Retina (tissue), 1 donor: ENCODE data around the gene PTGES2.
"Not testable (repeated sequence)": the region's sequence is repeated elsewhere in the genome, so short reads cannot be mapped to it uniquely, and the experiment has no call there.

Experiments used
- DNase-seq: peaks from one replicate; pipeline ENCODE4 v3.0.0-alpha.2; 2016

PTGES2 gene

DNA sequence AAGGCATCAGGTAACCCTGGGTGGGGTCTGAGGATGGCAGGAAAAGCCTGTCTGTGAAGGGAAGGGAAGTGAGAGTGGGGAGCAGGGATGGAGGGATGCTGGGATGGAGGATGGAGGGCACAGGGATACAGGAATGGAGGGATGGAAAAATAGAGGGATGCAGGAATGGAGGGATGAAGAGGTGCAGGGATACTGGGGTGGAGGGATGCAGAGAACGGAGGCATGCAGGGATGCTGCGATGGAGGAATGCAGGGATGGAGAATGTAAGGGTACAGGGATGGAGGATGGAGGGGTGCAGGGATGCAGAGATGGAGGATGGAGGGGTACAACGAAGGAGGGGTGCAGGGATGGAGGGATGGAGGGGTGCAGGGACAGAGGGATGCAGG is 9.1 kb downstream of the PTGES2 start:
- no peak for DNase-seq

DNA sequence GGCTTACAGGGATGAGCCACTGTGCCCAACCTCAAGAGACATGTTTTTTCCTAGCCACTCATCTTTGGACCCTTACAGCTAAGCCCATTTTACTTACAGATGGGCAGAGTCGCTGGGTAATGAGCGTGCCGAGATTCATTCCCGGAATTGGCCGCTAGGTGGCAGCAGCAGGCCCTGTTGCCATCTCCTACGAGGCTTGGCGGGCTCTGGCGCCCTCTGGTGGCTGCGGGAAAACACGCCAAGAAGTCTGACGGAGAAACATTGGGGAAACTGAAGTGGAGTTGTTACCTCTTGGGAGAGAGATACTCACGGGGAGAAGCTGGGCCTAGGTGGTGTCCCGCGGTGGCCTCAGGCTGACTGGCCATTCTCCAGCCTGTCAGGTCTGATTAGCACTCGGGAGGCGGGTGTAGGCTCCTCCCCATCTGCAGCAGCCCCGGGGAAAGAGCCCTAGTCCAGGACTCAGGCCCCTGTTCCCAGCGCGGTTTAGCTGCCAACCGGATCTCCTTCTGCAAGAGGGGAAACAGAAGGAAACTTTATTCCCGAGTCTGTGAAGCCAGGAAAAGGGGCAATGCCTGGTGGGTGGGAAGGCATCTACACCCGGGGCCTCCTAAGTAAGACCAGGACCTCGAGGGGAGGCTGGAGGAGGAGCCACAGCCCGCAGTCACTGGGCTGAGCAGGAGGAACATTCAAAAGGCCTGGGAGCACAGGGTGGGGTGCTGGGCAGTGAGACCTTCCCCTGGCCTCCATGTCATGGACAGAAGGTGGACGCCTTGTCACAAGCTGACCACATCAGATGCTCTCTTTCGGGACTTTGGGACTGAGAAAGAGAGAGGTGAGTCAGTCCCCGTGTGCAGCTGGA is 9.7 kb downstream of the PTGES2 start:
- peak; percentile 94 for DNase-seq

DNA sequence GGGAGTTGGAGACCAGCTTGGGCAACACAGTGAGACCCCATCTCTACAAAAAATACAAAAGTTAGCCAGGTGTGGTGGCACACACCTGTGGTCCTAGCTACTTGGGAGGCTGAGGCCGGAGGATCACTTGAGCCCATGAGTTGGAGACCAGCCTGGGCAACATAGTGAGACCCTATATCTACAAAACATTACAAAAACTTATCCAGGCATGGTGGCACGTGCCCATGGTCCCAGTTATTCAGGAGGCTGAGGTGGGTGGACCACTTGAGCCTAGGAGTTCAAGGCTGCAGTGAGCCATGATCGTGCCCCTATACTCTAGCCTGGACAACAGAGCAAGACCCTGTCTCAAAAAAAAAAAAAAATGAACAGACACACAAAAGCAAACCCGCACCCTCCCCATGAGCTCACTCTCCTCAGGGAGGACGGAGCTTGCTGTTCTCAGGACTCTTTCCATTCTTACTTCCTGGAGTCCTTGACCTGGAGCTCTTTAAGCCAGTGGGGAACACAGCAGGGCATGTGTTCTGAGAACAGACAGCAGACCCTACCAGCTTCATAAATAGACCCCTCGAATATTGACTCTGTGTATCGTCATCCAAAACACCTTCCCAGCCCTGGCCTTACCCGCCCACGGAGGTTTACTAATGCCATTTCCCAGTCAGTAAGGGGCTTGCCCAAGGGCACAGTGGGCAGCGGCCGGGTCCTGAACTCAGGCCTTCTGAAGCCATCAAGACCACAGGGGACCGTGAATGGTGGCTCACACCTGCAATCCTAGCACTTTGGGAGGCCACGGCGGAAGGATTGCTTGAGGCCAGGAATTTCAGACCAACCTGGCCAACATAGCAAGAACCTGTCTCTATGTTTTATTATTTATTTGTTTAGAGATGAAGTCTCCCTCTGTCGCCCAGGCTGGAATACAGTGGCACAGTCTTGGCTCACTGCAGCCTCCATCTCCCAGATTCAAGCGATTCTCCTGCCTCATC is 11.1 kb downstream of the PTGES2 start:
- DNase-seq, result no peak

DNA sequence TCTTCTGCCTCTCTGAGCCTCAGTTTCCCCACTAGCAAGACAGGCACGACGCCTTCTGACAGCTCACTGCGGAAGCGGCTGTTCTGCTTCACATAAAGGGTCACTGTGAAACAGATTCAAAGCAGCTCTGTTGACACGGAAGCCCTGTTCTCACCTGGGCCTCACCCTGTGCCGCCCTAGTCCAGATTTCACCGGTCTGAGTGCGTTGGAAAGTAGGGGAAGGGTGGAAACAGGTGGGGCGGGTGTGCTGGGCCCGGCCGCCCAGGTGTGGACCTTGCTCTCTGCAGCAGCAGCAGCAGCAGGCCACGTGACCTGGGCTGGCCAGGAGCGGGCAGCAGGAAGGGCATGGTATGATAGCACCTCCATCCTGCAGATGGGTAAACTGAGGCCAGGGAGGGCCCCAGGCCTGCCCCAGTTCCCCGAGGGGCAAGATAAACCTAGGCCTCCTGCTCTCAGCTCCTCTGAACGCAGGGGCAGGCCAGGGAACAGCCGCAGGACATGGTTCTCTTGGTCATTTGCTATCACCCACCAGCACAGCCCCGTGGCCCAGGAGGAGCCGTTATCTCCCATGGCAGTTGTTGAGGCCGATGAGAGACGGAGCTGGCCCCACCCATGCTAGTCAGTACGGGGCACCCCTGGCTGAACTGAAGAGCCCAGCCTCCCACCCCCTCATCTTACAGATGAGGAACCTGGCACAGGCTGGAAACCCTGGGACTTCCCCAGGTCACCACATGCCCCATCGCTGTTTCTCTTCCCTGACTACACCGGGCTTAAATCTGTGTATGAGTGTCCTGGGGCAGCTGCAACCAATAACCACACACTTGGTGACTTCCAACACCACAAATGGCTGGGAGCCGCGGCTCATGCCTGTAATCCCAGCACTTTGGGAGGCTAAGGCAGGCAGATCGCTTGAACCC is 12.1 kb downstream of the PTGES2 start:
- no peak for DNase-seq

DNA sequence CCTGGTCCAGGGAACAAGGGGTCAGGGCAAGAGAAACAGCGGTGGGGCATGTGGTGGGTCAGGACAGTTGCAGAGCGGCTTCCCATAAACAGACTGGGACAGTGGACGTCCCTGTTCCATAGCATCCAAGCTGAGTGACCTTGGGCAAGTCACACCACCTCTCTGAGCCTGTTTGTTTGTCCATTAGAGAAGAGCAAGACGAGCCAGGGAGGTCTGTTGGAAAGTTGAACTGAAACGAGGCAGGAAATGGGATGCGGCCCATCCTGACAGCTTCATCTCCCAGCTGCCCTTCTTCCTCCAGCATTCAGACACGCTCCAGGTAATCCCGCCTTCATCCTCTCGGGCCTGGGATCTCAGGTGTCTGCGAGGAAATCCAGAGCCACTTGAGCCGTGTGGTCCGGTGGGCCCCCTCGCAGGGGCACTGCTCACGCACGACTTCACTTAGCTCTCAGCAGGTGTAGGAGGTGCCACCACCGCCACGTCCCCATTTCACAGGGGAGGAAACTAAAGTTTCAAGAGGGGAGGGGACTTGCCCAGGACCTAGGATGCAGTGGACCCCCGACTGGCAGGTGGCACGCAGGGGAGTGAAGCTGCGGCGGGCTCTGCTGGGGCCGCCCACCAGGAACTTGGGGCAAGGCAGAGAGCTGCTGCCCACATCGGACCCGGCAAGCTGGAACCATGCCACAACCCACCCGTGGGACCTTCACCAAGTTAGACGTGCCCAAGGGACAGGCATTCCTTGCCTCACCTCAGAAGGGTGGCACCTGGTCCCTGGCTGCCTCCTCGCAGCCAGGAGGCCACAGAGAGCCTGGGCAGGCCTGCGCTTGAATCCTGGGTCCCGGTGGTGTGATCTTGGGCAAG is 13.0 kb downstream of the PTGES2 start:
- no peak for DNase-seq

DNA sequence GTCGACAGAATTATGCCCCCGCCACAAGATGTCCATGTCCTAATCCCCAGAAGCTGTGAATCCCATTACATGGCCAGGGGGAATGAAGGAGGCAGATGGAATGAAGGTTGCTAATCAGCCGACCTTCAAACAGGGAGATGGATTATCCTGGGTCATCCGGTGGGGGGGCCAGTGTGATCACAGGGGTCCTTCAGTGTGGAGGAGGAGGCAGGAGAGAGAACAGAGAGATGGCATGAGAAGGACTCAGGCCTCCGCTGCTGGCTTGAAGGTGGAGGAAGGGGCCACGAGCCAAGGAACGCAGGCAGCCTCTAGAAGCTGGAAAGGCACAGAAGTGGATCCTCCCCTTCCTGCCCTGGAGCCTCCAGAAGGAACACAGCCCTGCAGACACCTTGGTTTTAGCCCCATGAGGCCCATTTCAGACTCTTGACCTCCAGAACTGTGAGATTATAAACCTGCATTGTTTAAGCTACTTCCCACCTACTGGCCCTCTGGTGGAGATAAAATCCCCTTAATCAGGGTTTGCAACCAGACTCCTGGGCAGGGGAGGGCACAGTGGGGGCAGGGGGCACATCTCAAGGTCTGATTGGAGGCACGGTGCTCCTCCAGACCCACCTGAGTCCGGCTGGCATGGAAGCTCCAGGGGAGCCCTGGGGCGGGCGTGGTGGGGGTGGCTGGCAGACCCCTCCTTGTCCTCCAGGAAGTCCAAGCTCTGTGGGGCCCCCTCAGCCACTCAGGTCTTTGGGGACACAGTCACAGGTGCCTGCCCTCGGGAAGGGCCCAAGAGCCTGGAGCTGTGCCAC is 13.8 kb downstream of the PTGES2 start:
- no peak for DNase-seq

DNA sequence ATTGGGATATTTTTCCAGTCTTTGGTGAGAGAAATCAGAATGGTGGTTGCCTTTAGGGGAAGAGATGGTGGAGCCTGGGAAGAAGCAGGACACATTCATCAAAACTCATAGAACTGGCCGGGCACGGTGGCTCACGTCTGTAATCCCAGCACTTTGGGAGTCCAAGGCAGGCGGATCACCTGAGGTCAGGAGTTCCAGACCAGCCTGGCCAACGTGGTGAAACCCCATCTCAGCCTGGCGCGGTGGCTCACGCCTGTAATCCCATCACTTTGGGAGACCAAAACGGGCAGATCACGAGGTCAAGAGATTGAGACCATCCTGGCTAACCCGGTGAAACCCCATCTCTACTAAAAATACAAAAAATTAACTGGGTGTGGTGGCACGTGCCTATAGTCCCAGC is 15.8 kb downstream of the PTGES2 start:
- not testable (repeated sequence) for DNase-seq

DNA sequence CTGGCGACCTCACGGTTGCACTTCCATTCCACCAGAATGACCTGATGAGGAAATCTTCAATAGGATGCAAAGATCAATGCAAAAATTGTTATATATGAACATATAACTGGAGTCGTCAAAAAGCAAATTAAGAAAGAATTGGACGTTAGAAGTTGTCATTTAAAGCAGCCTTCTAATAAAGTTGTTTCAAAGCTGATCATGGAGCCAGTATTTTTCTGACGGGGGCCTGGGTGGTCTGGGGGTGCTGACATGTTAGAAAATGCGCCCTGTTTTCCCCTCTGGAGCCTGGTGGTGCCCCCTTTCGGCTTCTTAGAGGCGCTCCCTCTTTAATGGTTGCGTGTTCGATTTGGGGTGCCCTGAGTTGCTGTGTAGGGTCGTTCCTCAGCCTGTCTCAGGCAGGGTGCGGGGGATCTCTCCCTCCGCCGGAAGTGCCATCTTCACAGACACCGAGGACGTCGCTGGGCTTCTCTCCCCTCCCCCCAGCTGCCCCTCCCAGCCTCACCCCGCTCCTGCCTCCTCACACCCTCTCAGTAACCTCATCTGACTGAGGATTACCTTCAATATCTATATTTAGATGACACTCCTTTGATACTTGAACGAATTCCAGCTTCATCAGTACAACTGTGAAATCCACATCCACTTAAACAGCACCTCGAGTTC is 18.3 kb downstream of the PTGES2 start:
- no peak for DNase-seq

DNA sequence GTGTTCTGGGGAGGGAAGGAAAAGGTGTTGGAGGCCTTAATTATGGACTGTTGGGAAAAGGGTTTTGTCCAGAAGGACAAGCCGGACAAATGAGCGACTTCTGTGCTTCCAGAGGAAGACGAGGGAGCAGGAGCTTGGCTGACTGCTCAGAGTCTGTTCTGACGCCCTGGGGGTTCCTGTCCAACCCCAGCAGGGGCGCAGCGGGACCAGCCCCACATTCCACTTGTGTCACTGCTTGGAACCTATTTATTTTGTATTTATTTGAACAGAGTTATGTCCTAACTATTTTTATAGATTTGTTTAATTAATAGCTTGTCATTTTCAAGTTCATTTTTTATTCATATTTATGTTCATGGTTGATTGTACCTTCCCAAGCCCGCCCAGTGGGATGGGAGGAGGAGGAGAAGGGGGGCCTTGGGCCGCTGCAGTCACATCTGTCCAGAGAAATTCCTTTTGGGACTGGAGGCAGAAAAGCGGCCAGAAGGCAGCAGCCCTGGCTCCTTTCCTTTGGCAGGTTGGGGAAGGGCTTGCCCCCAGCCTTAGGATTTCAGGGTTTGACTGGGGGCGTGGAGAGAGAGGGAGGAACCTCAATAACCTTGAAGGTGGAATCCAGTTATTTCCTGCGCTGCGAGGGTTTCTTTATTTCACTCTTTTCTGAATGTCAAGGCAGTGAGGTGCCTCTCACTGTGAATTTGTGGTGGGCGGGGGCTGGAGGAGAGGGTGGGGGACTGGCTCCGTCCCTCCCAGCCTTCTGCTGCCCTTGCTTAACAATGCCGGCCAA is 19.1 kb downstream of the PTGES2 start:
- DNase-seq, result no peak

DNA sequence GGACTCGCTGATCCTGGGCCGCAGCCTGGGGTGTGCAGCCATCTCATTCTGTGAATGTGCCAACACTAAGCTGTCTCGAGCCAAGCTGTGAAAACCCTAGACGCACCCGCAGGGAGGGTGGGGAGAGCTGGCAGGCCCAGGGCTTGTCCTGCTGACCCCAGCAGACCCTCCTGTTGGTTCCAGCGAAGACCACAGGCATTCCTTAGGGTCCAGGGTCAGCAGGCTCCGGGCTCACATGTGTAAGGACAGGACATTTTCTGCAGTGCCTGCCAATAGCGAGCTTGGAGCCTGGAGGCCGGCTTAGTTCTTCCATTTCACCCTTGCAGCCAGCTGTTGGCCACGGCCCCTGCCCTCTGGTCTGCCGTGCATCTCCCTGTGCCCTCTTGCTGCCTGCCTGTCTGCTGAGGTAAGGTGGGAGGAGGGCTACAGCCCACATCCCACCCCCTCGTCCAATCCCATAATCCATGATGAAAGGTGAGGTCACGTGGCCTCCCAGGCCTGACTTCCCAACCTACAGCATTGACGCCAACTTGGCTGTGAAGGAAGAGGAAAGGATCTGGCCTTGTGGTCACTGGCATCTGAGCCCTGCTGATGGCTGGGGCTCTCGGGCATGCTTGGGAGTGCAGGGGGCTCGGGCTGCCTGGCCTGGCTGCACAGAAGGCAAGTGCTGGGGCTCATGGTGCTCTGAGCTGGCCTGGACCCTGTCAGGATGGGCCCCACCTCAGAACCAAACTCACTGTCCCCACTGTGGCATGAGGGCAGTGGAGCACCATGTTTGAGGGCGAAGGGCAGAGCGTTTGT is 19.9 kb downstream of the PTGES2 start:
- no peak for DNase-seq

DNA sequence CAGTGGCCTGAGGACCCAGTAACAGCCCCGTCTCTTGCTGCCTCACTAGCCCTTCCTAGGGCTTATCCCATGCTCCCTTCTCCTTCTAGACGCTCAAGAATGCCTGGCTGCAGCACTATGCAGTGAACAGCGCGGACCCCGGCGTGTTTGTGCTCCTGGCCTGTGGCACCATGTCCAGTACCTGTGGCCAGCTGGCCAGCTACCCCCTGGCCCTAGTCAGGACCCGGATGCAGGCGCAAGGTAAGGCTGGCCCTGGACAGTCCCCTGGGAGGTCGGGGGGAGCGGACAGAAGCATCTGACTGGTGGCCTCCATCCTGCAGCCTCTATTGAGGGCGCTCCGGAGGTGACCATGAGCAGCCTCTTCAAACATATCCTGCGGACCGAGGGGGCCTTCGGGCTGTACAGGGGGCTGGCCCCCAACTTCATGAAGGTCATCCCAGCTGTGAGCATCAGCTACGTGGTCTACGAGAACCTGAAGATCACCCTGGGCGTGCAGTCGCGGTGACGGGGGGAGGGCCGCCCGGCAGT is 20.5 kb downstream of the PTGES2 start:
- no peak for DNase-seq

DNA sequence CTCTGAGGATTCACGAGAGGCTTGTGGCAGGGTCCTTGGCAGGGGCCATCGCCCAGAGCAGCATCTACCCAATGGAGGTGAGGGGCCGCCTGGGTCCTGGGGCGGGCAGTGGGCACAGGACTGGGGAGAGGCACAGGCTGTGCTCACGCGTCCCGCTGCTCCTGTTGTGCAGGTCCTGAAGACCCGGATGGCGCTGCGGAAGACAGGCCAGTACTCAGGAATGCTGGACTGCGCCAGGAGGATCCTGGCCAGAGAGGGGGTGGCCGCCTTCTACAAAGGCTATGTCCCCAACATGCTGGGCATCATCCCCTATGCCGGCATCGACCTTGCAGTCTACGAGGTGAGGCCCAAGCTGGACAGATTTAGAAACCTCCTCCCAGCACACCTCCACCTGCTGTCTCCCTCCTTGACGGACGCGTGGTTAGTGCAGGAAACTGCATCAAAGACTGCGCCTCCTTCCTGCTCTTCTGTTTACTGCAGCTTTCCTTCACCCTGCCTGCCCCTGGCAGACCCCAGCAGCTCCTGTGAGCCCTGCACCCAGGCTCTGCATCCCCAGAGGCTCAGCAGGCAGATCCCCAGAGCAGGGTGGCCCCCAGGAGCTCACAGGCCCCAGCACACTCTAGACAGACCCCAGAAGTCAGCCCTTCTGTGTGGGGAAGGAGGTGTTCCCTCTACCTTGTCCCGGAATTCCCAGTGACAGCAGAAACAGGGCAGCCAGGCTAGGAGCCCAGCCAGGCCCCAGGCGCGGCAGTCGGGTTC is 21.2 kb downstream of the PTGES2 start:
- no peak for DNase-seq

DNA sequence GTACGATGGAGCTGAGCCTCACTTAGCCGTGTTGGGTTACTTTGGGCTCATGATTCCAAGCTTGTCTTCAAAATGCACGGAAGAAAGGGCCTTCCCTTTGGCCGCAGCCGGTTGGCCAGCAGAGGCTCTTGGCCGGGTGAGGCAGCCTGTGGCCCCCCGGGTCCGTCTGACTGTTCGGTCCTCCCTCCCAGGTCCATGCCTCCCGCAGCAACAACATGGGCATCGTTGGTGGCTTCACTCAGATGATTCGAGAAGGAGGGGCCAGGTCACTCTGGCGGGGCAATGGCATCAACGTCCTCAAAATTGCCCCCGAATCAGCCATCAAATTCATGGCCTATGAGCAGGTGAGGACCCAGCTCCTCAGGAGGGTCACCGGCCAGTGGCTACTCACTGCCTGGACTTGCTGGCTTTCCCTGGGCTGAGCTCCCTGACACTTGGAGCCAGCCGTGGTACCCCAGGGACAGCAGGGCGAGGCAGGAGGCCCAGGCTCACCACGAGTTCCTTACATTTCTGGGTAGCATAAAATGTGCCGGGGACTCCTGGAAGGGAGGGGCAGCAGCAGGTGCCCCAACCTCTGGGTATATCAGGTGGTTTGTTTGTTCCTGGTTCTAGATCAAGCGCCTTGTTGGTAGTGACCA is 21.9 kb downstream of the PTGES2 start:
- DNase-seq, result no peak

DNA sequence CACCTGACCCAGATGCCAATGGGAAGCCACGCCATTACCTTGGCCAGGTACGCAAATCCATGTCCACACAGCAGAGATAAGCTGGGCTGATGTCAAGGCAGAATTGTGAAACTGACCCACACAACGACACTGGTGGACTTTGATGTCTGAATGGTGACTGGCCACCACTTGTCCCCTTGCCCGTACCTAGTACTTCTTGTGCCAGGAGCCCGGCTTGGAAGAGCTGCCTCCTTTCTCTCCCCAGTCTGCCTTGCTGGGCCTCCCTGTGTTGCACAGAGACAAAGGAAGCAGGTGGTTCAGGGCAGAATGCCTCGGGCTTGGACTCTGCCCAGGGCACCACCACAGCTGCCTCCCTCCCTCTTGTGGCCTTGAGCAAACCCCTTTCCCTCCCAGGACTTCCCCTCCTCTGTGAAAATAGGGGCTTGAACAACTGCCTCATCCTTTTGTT is 23.3 kb downstream of the PTGES2 start:
- no peak for DNase-seq

DNA sequence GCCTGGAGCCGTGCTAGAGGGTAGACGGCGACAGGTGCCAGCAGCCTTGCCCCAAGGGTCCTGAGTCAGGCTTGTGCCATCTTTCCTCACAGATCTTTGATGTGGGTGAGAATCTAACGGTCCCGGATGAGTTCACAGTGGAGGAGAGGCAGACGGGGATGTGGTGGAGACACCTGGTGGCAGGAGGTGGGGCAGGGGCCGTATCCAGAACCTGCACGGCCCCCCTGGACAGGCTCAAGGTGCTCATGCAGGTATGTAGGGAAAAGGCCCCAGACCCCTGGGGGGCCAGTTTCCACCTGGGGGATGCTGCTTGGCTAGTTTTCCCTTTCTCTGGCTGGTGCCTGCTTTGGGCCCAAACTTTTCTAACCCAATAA is 24.0 kb downstream of the PTGES2 start:
- no peak for DNase-seq

DNA sequence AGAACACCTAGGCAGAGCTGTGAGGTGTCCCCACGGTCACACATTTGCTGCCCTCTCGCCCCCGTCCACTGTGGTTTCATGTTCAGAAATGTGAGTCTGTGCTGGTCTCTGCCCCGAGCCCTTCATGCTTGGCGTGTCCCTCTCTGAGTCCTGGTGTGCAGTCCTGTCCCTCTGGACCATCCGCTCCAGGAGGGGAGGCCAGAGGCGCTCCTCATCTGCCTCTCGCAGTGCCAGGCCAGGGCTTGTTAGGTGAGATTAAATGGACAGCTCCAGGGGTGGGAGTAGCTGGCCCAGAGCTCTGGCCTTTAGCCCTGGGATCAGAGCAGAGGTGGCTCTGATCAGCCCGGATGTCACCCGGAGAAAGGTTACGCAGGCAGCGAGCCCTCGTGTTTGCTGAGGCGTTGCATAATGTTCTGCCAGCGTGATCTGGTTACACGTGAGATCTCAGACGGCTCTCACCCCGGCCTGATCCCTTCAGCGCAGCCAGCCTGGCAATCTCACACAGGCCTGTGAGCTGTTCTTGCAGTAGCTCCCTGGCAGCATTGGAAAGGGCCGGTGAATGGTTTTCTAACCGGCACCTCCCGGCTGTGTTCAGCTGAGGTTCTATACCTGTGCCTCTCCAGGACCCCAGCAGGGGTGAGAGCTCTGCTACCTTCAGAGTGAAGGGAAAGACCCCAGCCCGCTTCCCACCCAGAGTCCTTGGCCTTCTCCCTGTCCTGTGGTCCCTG is 24.5 kb downstream of the PTGES2 start:
- DNase-seq, result peak; percentile 40
